Thoracic aorta (tissue), 2 donors: ENCODE results near the gene STAMBPL1. TPM values are rescaled to one million over a fixed set of nuclear protein-coding genes. Genes with fewer than 3 reads are reported as not detected.

ENCODE experiments used
- ATAC-seq: fragments of 150-250 bp; one replicate; pipeline ENCODE4 v1.8.0; 2017; ENCODE audit warnings: low read depth; ENCODE audit not compliant: insufficient number of reproducible peaks, low FRiP score
- DNase-seq: peaks from one replicate; pipeline ENCODE4 v3.0.0-alpha.2; 2020; ENCODE audit warnings: low spot score
- H3K27ac ChIP-seq, 2 donors: fragments of 200-600 bp; sonication (generic); 1 replicate in 1 of 2; 2 replicates in 1 of 2; pipeline ENCODE4 v1.5.1; 2016; ENCODE audit warnings: mild to moderate bottlenecking in 2 of 2, moderate library complexity in 2 of 2
- H3K27me3 ChIP-seq: fragments of 200-600 bp; sonication (generic); replicated peaks from 2 replicates; pipeline ENCODE4 v1.6.0; 2016; ENCODE audit warnings: mild to moderate bottlenecking; ENCODE audit not compliant: insufficient read depth
- H3K36me3 ChIP-seq: fragments of 200-600 bp; sonication (generic); one replicate; pipeline ENCODE4 v1.5.1; 2016
- H3K4me1 ChIP-seq, 2 donors: fragments of 200-600 bp; sonication (generic); 1 replicate in 1 of 2; 2 replicates in 1 of 2; pipeline versions ENCODE4 v1.5.1 to v1.6.0; 2016; ENCODE audit warnings: low read depth in 2 of 2, mild to moderate bottlenecking in 1 of 2; ENCODE audit not compliant: control insufficient read depth in 1 of 2
- H3K4me3 ChIP-seq: fragments of 200-600 bp; sonication (generic); 2 replicates; pipeline ENCODE4 v1.5.1; 2016; ENCODE audit warnings: mild to moderate bottlenecking
- H3K9me3 ChIP-seq: fragments of 200-600 bp; sonication (generic); 2 replicates; pipeline ENCODE4 v1.5.1; 2016
- total RNA-seq, 2 donors: library from RNA; depleted of rRNA; stranded (reverse); fragments of >200 nt; gene quantifications; one replicate each; pipeline versions ENCODE4 v1.1.0 to v1.2.3, GENCODE V29; 2016
- TF ChIP-seq, protein P1 (sequence below): fragments of 200-600 bp; sonication (generic); IDR thresholded peaks from one replicate; pipeline ENCODE4 v1.5.1; 2019; ENCODE audit warnings: antibody characterized with exemption

Gene STAMBPL1
- total RNA-seq, 2 donors from 2014 or later: 2.2 to 10.0 TPM

DNA sequence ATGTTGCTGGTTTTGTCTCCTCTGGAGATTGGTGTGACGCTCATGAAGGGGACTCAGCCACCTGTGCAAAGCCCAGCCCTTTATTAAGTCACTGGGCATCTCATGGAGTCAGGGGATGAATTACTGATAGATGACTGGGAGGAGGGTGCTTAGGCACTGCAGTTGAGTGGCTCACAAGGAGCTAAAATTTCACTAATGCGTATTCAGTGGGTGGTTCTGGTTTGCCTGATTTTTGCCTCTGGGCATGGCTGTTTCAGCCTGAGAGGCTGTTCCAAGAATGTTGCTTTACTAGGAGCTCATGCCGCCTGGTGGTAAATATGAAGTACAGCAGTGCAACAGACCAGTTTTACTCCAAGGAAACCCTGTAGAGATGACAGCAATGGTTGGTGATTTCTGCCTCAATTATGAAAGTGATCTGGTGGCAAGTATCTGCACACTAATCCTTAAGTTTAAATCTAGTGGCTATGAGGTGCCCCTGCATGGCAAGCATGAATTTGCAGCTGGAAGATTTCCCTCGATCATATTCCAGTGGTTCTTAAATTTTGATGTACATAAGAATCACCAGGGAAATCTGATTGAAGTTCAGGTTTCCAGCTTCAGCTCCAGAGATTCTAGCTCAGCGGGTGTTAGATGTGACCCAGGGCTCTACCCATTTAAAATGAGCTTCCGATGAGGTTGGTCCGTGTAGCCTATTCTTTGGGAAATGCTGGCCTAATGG lies 52.7 kb downstream of the STAMBPL1 start:
- peak; percentile 41 for ATAC-seq
- DNase-seq: no peak
- H3K9me3 ChIP-seq: no peaks in the 10 kb centered on the region
- H3K27me3 ChIP-seq: no peaks in the 10 kb centered on the region
- H3K27ac ChIP-seq: peak overlapping the region; percentile 72
- H3K36me3 ChIP-seq: peaks cover 27% of the 10 kb centered on the region
- H3K4me3 ChIP-seq: no peak overlapping the region
- TF ChIP-seq, protein P1, sequence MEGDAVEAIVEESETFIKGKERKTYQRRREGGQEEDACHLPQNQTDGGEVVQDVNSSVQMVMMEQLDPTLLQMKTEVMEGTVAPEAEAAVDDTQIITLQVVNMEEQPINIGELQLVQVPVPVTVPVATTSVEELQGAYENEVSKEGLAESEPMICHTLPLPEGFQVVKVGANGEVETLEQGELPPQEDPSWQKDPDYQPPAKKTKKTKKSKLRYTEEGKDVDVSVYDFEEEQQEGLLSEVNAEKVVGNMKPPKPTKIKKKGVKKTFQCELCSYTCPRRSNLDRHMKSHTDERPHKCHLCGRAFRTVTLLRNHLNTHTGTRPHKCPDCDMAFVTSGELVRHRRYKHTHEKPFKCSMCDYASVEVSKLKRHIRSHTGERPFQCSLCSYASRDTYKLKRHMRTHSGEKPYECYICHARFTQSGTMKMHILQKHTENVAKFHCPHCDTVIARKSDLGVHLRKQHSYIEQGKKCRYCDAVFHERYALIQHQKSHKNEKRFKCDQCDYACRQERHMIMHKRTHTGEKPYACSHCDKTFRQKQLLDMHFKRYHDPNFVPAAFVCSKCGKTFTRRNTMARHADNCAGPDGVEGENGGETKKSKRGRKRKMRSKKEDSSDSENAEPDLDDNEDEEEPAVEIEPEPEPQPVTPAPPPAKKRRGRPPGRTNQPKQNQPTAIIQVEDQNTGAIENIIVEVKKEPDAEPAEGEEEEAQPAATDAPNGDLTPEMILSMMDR: peak; percentile 94
- H3K4me1 ChIP-seq: peaks cover 0 to 7% of the 10 kb centered on the region in 2 donors

DNA sequence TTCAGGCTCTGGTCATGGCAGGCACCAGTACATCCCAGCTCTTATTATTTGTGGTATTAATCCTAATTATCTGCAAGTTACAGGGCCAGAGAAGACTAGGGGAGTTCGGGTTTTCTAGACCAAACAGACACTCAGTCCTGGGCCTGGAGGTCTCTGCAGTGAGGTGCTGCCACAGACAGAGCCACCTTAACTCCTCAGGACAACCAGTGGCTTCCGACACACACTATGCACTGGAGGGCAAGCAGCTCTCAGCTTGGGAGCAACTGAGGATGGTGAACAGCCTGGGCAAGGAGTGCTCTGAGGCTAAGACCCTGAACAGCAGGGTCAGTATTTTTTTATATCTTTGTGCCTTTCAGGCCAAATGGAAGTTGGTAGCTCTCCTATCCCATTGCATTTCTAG lies 53.5 kb downstream of the STAMBPL1 start:
- no peak overlapping the region for H3K4me3 ChIP-seq
- no peaks in the 10 kb centered on the region for H3K9me3 ChIP-seq
- DNase-seq: no peak
- H3K27me3 ChIP-seq: no peaks in the 10 kb centered on the region
- H3K27ac ChIP-seq: peak overlapping the region; percentile 1 to 72
- peaks cover 0 to 16% of the 10 kb centered on the region in 2 donors for H3K4me1 ChIP-seq
- TF ChIP-seq, protein P1: no peak
- peaks cover 36% of the 10 kb centered on the region for H3K36me3 ChIP-seq
- ATAC-seq: no peak

DNA sequence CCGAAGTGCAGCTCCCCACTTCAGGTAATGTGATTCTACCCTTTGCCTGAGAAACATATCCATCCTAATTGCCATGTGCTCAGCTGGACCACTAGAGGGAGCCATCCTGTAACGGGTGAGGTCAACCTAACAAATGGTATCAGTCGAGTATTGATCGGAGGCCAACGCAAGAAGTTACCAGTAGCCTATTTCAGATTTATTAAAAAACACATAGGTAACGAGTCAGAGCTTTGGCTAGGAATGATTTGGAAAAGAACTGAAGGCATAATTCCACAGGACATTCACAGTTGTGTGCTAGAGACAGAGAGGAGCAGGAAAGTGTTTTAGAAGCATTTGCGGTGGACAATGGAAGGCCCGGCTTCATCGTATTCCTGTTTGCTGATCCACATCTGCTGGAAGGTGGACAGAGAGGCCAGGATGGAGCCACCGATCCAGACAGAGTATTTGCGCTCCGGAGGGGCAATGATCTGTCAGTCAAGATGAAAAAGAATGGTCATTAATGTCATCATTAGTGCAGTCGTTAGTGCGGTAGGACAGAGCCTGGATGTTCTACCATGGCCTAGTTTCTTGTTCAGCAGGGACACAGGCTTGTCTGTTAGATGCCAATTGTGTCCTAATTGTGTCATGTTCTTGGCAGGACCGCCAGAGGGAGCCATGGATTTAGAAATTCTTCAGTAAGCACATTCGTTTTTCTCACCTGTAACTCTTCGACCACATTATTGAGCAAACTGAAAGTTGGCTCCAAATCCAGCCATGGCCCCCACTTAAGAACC lies 55.0 kb downstream of the STAMBPL1 start:
- H3K4me3 ChIP-seq: no peak overlapping the region
- DNase-seq (no peak), ATAC-seq (no peak)
- H3K27ac ChIP-seq: peak overlapping the region; percentile 53 to 77
- H3K27me3 ChIP-seq: no peaks in the 10 kb centered on the region
- TF ChIP-seq, protein P1: peak; percentile 79
- H3K4me1 ChIP-seq: peaks cover 2 to 31% of the 10 kb centered on the region in 2 donors
- H3K9me3 ChIP-seq: no peaks in the 10 kb centered on the region
- H3K36me3 ChIP-seq: peaks cover 51% of the 10 kb centered on the region

DNA sequence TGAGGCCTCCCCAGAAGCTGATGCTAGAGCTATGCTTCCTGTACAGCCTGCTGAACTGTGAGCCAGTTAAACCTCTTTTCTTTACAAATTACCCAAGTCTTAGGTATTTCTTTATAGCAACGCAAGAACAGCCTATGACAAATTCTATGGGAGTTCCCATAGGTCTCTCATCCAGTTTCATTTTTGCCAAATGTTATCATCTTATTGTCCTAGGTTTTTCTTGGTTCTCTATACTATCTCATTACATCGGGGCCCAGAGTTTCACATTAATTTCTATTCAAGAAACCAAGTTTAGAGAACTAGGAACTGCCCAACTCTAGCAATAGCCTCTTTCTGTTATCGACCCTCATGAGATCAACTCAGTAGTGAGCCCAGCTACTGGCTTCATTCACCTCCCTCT lies 56.6 kb downstream of the STAMBPL1 start:
- Histone ChIP-seq H3K27ac (peak overlapping the region; percentile 35 to 77), H3K4me3 (no peak overlapping the region), H3K27me3 (no peaks in the 10 kb centered on the region), H3K9me3 (no peaks in the 10 kb centered on the region), H3K4me1 (peaks cover 5 to 47% of the 10 kb centered on the region in 2 donors), H3K36me3 (peaks cover 67% of the 10 kb centered on the region)
- ATAC-seq: no peak
- DNase-seq: no peak
- TF ChIP-seq, protein P1: no peak

DNA sequence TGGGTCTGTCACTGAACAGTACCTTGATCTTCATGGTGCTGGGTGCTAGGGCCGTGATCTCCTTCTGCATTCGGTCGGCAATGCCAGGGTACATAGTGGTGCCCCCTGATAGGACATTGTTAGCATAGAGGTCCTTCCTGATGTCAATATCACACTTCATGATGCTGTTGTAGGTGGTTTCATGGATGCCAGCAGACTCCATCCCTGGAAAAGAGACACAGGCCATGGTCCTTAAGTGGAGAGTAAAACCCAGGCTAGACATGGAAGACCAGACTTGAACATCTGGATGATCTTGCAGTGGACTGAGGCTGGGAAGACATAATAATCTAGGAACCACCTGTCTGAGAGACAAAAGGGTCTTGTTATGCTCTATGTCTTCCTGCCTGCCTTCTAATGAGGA lies 58.0 kb downstream of the STAMBPL1 start:
- H3K9me3 ChIP-seq: no peaks in the 10 kb centered on the region
- peaks cover 5 to 61% of the 10 kb centered on the region in 2 donors for H3K4me1 ChIP-seq
- ATAC-seq (no peak), DNase-seq (no peak)
- no peak overlapping the region for H3K4me3 ChIP-seq
- peak overlapping the region; percentile 35 to 77 for H3K27ac ChIP-seq
- peaks cover 81% of the 10 kb centered on the region for H3K36me3 ChIP-seq
- no peaks in the 10 kb centered on the region for H3K27me3 ChIP-seq
- TF ChIP-seq, protein P1: no peak
